Stimulated activated CD8-positive, alpha-beta memory T cell treated with anti-CD3 and anti-CD28 coated beads, Interleukin-4, amount 100 ng/mL, for 48 hours (primary cell): ENCODE data around the gene TNNI2.
"Not testable (repeated sequence)": the region's sequence is repeated elsewhere in the genome, so short reads cannot be mapped to it uniquely, and the experiment has no call there.

Source experiments
- DNase-seq: peaks from one replicate; pipeline ENCODE4 v3.0.0-alpha.2; 2020

The TNNI2 gene

DNA sequence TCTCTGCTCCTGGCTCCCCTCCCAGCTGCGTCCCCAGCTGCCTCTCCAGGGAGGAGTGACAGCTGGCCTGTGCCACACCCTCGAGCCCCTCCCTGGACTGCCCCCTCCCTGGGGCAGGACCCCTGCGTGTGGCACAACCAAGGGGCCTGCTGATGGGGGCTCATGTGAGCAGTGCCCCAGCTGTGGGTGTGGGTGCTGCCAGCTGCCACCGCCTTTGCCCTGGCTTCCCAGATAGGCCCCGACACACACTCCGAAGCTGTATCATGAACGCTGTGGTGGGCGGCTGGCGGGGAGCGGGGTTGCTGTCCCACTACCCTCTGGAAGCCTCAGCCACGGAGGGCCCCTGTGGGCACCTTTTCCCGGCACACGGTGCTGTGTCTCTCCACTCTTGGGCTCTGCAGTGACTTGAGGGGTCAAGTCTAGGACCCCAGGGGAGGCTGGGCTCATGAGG lies 37.1 kb downstream of the TNNI2 start:
- DNase-seq, result not testable (repeated sequence)

GRCh38 chr11:1876361-1877063 lies 37.7 kb downstream of the TNNI2 start:
- DNase-seq, result peak; percentile 59

DNA sequence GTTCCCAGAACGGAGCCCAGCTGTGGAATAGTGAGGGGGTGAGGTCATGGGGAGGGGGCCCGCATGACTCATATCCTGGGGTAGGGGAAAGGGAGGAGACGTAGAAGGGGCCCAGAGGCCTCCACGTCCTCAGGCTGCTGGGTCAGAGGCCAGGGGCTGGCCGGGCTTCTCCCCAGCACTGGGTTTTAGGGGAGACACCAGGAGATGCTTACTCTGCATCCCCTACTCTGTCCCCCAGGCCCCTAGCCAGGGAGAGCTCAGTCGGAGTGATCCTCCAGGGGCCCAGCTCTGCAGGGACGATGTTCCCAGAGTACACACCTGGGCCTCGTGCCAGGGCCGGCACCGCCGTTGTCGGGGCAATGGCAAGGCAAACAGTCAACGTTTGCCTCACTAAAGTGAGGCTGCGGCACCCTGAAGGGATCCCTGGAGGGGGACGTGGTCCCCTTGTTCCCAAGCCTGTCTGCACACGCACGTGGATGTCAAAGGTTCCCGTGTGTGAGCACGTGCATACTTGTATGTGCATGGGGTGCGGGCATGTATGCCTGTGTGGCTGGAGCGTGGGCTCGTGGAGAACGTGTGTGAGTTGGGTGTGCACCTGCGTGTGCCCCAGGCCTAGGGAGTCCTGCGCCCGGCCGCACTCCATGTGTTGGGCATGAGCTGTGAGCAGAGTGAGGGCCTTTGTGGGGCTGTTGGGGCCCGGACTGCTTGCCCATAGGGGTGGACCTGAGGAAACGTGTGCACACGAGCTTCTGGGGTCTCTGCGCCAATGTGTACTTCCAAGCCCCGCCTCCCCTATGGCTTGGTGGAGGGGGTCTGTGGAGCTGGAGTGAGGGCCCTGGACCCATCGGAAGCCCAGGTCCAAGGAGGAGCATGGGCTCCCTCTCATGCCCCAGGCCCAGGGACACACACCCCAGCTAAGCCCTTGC lies 38.7 kb downstream of the TNNI2 start:
- DNase-seq, result no peak

- no peak for DNase-seq
These were observed 39.6 kb downstream of the TNNI2 start for GRCh38 chr11:1878137-1879031.

- DNase-seq, result no peak
These were observed 40.7 kb downstream of the TNNI2 start for GRCh38 chr11:1879342-1879940.

DNA sequence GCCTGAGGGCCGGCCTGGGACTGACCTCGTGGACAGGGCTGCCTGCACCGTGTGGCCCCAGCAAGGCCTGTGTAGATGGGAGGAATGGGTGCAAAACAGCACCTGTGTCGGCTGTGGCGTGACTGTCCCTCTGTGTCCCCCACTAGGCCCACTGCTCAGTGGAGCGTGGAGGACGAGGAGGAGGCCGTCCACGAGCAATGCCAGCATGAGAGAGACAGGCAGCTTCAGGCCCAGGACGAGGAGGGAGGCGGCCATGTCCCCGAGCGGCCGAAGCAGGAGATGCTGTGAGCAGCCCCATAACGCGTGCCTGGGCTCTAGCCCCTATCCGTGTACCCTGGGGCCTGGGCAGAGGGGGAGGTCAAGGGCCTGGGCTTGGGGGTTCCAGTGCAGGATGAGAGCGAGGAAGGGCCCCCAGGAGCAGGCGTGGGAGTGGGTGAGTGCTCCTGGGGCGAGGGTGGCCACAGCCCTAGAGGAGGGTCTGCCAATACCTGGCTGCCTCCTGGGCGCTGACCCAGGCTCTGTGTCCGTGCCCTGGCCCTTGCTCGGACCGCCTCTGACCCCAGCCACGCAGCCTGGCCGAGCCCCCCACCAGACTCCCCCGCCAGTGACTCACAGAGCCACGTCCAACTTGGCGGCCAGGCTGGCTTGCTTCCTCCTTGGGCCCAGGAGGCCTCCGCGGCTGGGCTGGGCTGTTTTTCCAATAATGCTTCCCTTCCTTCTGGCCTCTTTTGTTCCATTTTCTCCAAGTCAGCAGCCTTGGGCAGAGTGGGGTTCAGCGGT lies 41.4 kb downstream of the TNNI2 start:
- no peak for DNase-seq

DNA sequence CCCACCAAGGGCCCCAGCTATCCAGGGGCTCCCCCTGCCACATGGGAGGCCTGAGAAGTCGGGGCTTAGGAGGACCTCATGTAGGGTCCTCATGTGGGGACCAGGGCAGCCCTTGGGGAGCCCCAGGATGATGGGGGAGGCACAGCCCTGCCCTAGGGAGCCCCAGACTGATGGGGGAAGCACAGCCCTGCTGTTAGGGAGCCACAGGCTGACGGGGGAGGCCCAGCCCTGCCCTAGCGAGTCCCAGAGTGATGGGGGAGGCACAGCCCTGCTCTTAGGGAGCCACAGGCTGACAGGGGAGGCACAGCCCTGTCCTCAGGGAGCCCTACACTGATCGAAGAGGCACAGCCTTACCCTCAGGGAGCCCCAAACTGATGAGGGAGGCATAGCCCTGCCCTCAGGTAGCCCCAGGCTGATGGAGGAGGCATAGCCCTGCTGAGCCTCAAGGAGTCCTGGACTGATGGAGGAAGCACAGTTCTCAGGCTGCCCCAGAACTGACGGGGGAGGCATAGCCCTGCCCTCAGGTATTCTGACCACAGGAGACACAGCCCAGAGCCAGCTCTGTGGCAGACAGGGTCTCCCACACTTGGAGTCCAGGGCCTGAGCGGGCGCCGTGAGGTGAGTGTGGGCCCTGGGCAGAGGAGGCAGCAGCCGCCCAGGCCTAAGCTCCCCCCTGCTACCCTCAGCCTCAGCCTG lies 42.1 kb downstream of the TNNI2 start:
- DNase-seq, result no peak

GRCh38 chr11:1881442-1882264 lies 42.9 kb downstream of the TNNI2 start:
- no peak for DNase-seq

- DNase-seq, result peak; percentile 91
These were observed 43.8 kb downstream of the TNNI2 start for GRCh38 chr11:1882265-1883238.

GRCh38 chr11:1883346-1884302 lies 44.8 kb downstream of the TNNI2 start:
- no peak for DNase-seq

DNA sequence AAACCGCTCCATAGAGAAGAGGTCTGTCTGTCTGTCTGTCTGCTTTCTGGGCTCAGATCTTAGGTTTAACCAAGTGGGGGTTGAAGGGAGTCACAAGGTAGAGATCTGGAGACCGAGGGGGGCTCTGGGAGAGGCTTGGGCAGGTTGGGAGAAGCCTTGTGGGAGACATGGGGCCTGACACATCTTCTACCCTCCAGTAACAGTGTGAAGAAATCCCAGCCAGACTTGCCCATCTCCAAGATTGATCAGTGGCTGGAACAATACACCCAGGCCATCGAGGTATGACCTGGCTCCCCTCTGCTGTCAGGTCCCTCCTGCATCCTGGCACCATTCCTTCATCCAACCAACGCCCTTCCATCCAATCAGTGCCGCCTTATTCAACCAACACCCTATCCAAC lies 45.5 kb downstream of the TNNI2 start:
- no peak for DNase-seq

GRCh38 chr11:1886551-1886950 lies 47.8 kb downstream of the TNNI2 start:
- not testable (repeated sequence) for DNase-seq

GRCh38 chr11:1887451-1888346 lies 48.9 kb downstream of the TNNI2 start:
- no peak for DNase-seq

GRCh38 chr11:1888347-1888753 lies 49.6 kb downstream of the TNNI2 start:
- no peak for DNase-seq

DNA sequence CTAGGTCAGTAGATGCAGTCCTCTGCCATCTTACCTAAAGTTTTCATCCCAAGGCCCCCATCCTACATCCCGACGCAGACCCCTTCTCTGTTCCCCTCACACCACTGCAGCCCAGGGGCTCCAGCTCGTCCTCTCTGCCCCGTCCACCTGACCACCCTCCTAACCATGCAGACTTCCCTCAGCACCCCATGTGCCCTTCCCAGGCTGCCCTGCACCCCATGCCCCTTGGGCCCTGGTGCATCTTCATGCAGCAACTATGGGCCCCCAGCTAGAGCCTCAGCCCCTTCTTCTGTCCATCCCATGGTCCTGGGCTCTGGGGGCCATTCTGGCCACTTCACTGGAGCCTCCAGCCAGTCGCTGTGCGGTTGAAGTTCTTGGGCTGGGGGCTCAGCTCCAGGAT lies 50.0 kb downstream of the TNNI2 start:
- no peak for DNase-seq

DNA sequence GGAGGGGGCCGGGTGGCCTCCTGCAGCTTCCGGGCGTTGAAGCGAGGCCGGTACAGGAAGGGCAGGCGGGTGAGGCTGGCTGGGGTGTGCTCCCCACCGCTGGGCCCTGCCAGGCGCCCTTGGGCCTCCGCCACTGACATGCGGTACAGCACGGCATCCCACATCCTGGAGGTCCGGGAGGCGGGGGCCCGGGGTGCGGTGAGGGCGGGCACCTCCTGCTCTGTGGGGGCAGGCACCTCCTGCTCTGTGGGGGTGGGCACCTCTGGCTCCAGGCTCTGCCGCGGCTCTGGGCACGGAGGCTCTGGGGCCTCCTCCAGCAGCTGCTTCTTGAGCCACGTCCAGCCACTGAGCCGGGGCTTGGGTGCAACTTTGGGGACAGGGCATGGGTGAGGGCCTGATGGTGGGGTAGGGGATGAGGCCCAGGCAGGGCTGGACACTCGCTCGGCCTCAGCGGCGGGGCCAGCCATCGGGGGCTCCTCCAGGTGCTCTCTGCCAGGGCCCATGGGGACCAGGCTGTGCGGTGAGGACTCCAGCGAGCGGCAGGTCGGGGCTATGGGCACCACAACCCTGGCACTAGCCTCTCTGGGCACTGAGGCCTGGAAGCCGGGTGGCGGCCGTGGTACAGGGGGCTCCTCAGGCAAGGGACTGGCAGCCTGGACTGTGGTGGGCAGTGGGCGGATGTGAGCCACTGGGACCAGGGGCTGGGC lies 50.6 kb downstream of the TNNI2 start:
- DNase-seq, result peak; percentile 77
